Measurements from ENCODE around the gene ABCA2. TPM values are rescaled to one million over a fixed set of nuclear protein-coding genes. Genes with fewer than 3 reads are reported as not detected.

The ABCA2 gene
- total and polyA plus RNA-seq, 9 of the 15 experiments (the other 6 are each of a cell fraction or from before 2014, with no cell fraction given) = 0.69 to 16.3 (median 6.1) TPM; not detected in 2

- TF ChIP-seq PATZ1 (CRISPR knock-in tag; IDR thresholded peaks at IDR 0.05; ENCODE audit: borderline replicate concordance) (no peak), ZNF24 (IDR thresholded peaks at IDR 0.05) (no peak), ZNF592 (IDR thresholded peaks at IDR 0.05) (no peak), NR4A1 (CRISPR knock-in tag; IDR thresholded peaks at IDR 0.05) (no peak), NR4A1 (tag; IDR thresholded peaks at IDR 0.05) (no peak), ILF3 (IDR thresholded peaks at IDR 0.05; ENCODE audit: borderline replicate concordance) (no peak), ZNF830 (CRISPR knock-in tag; IDR thresholded peaks at IDR 0.05) (no peak), TFAM (CRISPR knock-in tag; conservative IDR thresholded peaks at IDR 0.05) (no peak), ZNF696 (CRISPR knock-in tag; conservative IDR thresholded peaks at IDR 0.05) (no peak), CHD1 (IDR thresholded peaks at IDR 0.05; ENCODE audit: low read length) (no peak), ZNF140 (CRISPR knock-in tag; IDR thresholded peaks at IDR 0.05) (no peak), MTF1 (CRISPR knock-in tag; IDR thresholded peaks at IDR 0.05; ENCODE audit: borderline replicate concordance) (no peak), JUNB (CRISPR knock-in tag; conservative IDR thresholded peaks at IDR 0.05) (no peak), EHMT2 (IDR thresholded peaks at IDR 0.05) (no peak), RB1 (IDR thresholded peaks at IDR 0.05; ENCODE audit: low read depth) (peak; percentile 64; the same call in 1 of the 2 replicates), ZNF764 (CRISPR knock-in tag; IDR thresholded peaks at IDR 0.05; ENCODE audit: low read depth) (no peak), PRMT5 (CRISPR knock-in tag; IDR thresholded peaks at IDR 0.05) (no peak), LARP7 (IDR thresholded peaks at IDR 0.05) (no peak)
- TF ChIP-seq, protein P1, sequence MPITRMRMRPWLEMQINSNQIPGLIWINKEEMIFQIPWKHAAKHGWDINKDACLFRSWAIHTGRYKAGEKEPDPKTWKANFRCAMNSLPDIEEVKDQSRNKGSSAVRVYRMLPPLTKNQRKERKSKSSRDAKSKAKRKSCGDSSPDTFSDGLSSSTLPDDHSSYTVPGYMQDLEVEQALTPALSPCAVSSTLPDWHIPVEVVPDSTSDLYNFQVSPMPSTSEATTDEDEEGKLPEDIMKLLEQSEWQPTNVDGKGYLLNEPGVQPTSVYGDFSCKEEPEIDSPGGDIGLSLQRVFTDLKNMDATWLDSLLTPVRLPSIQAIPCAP (CRISPR knock-in tag; IDR thresholded peaks at IDR 0.05; ENCODE audit: borderline replicate concordance) = no peak
Measured at GRCh38 chr9:136978073-136978864, 49.8 kb downstream of the ABCA2 start (continued).
